ENCODE results near the gene BTAF1. TPM values are rescaled to one million over a fixed set of nuclear protein-coding genes. Genes with fewer than 3 reads are reported as not detected.

The BTAF1 gene
- total RNA-seq, 4 donors from 2014 or later, result 23.9 to 58.6 (median 37.0) TPM

DNA sequence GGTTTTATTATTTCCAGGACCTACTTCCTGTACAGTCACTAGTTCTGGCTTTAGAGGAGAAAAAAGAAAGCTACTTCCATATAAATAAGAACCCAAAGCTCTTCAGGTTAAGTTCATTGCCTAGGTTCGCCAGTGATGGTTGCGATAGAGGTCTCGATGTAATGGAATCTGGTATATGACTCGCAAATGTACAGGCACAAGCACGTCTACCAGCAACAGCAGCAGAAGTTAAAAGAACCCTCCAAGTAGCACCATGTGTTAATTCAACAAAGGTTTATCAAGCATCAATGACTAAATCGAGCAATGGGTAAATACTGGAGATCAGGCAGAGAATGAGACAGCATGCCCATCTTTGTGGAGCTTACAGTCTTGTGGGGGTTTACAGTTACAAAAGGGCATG, 155.4 kb downstream of the BTAF1 start:
- no peak for DNase-seq
- Histone ChIP-seq H3K4me3 (no peak overlapping the region), H3K4me1 (peaks cover 0 to 7% (median 0%) of the 10 kb centered on the region in 4 donors), H3K27me3 (no peaks in the 10 kb centered on the region), H3K9me3 (no peaks in the 10 kb centered on the region), H3K27ac (no peak overlapping the region), H3K36me3 (peaks cover 0 to 15% (median 0%) of the 10 kb centered on the region in 4 donors)
- intact Hi-C loops (cut with DNase I; ENCODE audit: low total_unique reads) (no loop called here), in situ Hi-C loops (cut with MboI; ENCODE audit: low pct_ligation_motif_present in 1 of 4, low pct_unique_long_range_greater_than_20kb in 1 of 4, low sequenced_read_pairs in 3 of 4) (no loop called here)
- 95 to 100% methylated on average over 5 to 6 of the region's 6 CpGs for WGBS, 2 donors (ENCODE audit: low coverage in 1 of 2)
- TF ChIP-seq POLR2AphosphoS5 (IDR thresholded peaks at IDR 0.05), result no peak
- TF ChIP-seq POLR2A (IDR thresholded peaks at IDR 0.05), result no peak
- TF ChIP-seq EP300 (IDR thresholded peaks at IDR 0.05; ENCODE audit: low read depth), result no peak
- TF ChIP-seq, protein P1, sequence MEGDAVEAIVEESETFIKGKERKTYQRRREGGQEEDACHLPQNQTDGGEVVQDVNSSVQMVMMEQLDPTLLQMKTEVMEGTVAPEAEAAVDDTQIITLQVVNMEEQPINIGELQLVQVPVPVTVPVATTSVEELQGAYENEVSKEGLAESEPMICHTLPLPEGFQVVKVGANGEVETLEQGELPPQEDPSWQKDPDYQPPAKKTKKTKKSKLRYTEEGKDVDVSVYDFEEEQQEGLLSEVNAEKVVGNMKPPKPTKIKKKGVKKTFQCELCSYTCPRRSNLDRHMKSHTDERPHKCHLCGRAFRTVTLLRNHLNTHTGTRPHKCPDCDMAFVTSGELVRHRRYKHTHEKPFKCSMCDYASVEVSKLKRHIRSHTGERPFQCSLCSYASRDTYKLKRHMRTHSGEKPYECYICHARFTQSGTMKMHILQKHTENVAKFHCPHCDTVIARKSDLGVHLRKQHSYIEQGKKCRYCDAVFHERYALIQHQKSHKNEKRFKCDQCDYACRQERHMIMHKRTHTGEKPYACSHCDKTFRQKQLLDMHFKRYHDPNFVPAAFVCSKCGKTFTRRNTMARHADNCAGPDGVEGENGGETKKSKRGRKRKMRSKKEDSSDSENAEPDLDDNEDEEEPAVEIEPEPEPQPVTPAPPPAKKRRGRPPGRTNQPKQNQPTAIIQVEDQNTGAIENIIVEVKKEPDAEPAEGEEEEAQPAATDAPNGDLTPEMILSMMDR (IDR thresholded peaks at IDR 0.05), result no peak

Small RNAs within 50 kb of the gene (small RNA-seq; reads per million reads assigned to genes)
- gene AL359198.2, result 0 reads per million in 4 donors
- gene RF00402, result 0 reads per million in 4 donors

Other genes with a start within 250 kb of the BTAF1 start
- 10 to 100 TPM; 27.2 to 38.7 (median 31.6) TPM for gene TNKS2, start 125.3 kb upstream of the BTAF1 start, total RNA-seq
- 1 to 10 TPM in 2 of 4 donors, under 1 TPM in 2; 0.75 to 7.8 (median 1.0) TPM for gene FGFBP3, start 14.3 kb upstream of the BTAF1 start, total RNA-seq